Stimulated activated CD8-positive, alpha-beta memory T cell treated with anti-CD3 and anti-CD28 coated beads, Interleukin-15, amount 100 ng/mL, for 24 hours (primary cell): ENCODE measurements around the gene PRAC1.

Experiments
- DNase-seq: peaks from one replicate; pipeline ENCODE4 v3.0.0-alpha.2; 2020; ENCODE audit warnings: low read depth

PRAC1 gene

GRCh38 chr17:48704361-48705248 lies 17.7 kb downstream of the PRAC1 start:
- DNase-seq, result no peak

DNA sequence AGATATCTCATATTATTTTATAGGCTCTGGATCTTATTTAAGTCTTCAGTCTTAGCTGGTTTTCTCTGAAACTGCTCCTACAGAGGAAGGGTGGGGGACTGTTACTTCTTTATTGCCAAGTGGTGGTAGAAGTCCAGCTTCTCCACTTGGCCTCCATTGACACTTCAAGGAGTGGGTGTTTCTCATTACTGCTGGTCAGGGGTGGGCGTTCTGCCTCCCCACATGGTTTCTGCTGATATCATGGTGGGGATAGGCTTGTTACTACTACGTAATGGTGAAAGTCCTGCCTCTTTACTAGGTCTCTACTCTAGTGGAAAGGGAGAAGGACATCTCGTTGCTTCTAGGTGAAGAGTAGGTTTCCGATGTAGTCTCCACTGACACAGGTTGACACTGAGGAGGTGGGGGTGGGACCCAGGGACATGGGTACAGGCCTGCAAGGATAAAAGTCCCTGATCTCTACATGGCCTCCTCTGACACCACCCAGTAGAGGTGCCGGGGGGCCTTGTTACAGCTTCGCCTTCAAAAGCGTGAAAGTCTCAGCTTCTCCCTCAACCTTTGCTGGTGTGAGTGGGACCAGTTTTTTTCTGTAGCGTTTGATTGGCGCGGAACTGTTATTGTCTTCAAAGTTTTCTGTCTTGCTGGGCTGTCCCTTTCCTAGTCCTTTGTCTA lies 20.3 kb downstream of the PRAC1 start:
- no peak for DNase-seq

- DNase-seq, result no peak
Observed at GRCh38 chr17:48693178-48693577, 29.1 kb downstream of the PRAC1 start.

DNA sequence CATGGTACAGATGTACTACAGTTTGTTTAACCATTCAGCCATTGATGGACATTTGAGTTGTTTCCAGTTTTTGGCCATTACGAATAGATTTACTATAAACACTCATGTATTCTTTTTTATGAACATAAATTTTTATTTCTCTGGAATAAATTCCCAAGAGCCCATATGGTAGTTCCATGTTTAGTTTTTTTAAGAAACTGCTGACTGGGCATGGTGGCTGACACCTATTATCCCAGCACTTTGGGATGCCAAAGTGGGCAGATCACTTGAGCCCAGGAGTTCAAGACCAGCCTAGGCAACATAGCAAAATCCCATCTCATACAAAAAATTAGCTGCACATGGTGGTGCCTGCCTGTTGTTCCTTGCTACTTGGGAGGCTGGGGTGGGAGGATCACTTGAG lies 30.3 kb downstream of the PRAC1 start:
- DNase-seq, result no peak

DNA sequence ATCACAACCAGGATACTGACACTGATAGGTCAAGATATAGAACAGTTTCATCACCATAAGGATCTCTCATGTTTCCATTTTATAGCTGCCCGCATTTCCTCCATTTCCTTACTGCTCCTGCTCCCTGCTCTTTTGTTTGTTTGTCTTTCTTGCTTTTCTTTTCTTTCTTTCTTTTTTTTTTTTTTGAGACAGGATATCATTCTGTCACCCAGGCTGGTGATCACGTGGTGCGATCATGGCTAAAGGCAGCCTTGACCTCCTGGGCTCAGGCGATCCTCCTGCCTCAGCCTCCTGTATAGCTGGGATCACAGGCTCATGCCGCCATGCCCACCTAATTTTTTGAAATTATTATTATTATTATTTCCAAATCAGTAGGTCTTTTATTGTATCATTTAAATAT lies 31.7 kb downstream of the PRAC1 start:
- DNase-seq, result no peak

GRCh38 chr17:48681609-48682008 lies 40.7 kb downstream of the PRAC1 start:
- DNase-seq, result no peak

DNA sequence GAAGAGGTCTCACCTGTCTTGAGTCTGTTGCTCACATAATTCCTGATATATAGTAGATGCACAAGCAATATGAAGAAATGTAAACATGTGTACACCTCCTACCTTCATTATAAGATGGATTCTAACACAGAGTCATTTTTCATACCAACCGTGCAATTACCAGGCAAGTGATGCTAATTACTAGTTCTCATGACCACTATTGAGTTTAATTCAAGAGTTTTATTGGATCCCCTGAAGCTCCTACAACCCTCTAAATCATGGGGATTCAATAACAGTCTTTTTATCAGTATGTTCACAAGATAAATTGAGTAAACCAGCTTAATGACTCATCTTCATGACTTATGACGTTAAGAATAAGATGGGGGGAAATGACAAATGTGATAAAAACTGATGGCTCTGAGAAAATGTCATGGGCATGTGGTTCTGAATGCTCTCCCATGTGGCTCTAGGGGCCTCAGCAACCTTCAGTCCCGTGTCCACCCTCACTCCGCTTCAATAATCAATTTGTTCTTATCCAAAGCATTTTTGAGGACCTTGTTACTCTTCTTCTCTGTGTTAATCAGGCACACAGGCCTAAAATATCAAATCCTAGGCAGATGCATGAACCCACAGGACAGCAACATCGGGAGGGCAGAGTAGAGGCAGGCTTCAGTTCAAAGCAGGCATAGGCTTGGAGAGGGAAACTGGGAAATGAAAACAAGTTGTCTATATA lies 42.8 kb downstream of the PRAC1 start:
- DNase-seq, result no peak

GRCh38 chr17:48678141-48678971 lies 44.0 kb downstream of the PRAC1 start:
- DNase-seq, result peak; percentile 63

DNA sequence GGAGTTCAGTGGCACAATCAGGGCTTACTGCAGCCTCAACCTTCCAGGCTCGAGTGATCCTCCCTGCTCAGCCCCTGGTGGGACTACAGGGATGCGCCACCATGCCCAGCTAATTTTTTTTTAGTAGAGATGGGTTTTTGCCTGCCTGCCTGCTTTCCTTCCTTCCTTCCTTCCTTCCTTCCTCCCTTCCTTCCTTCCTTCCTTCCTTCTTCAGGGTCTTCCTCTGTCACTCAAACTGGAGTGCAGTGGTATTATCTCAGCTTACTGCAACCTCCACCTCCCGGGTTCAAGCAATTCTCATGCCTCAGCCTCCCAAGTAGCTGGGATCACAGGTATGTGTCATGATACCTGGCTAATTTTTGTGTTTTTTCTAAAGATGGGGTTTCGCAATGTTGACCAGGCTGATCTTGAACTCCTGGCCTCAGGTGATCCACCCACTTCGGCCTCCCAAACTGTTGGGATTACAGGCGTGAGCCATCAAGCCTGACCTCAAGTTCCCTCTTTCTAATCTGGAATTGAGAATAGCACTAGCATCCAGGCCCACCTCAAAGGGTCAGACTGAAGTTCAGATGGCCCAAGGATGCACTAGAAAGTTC lies 45.3 kb downstream of the PRAC1 start:
- no peak for DNase-seq

DNA sequence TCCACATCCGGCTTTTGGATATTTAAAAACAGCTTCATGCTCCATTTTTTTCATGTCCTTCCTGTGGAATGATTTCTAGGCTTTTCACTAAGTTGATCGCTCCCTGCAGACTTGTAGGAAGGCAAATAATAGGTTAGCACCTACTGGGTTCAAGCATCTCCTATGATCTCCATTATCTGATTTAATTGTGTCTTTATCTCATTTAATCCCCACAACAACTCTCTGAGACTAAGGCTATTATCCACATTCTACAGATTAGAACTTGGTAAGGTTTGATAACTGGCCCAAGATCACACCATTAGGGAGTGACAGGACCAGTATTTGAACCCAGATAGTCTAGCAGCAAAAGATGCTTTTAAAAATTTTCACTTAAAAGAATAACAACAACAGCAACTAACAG lies 50.0 kb downstream of the PRAC1 start:
- no peak for DNase-seq
